ENCODE measurements around the gene PIK3IP1.

The PIK3IP1 gene

GRCh38 chr22:31281733-31282132 is 10.6 kb downstream of the PIK3IP1 start:
- no peak for DNase-seq (ENCODE audit: insufficient read length, low spot score)
- no peak for TF ChIP-seq POU2F2 (IDR thresholded peaks at IDR 0.05; ENCODE audit: low read depth, low read length)
- no peak for TF ChIP-seq POLR2A (IDR thresholded peaks at IDR 0.05; ENCODE audit: low read depth, low read length)
- no peak for TF ChIP-seq SPI1 (IDR thresholded peaks at IDR 0.05; ENCODE audit: low read depth, low read length)
- TF ChIP-seq TAF1 (IDR thresholded peaks at IDR 0.05; ENCODE audit: low read depth, low read length): no peak
- no peak for TF ChIP-seq POLR2AphosphoS5 (IDR thresholded peaks at IDR 0.05; ENCODE audit: low read depth, low read length)
- no peak for TF ChIP-seq PAX5 (IDR thresholded peaks at IDR 0.05; ENCODE audit: insufficient read depth, low read length, severe bottlenecking)
- no peak for FAIRE-seq

GRCh38 chr22:31279821-31280505 is 12.3 kb downstream of the PIK3IP1 start:
- DNase-seq (ENCODE audit: insufficient read length, low spot score) (no peak), FAIRE-seq (no peak)
- TF ChIP-seq POLR2A (IDR thresholded peaks at IDR 0.05; ENCODE audit: low read depth, low read length): no peak
- no peak for TF ChIP-seq PAX5 (IDR thresholded peaks at IDR 0.05; ENCODE audit: insufficient read depth, low read length, severe bottlenecking)
- no peak for TF ChIP-seq TAF1 (IDR thresholded peaks at IDR 0.05; ENCODE audit: low read depth, low read length)
- no peak for TF ChIP-seq POLR2AphosphoS5 (IDR thresholded peaks at IDR 0.05; ENCODE audit: low read depth, low read length)
- TF ChIP-seq POU2F2 (IDR thresholded peaks at IDR 0.05; ENCODE audit: low read depth, low read length): no peak
- no peak for TF ChIP-seq SPI1 (IDR thresholded peaks at IDR 0.05; ENCODE audit: low read depth, low read length)

DNA sequence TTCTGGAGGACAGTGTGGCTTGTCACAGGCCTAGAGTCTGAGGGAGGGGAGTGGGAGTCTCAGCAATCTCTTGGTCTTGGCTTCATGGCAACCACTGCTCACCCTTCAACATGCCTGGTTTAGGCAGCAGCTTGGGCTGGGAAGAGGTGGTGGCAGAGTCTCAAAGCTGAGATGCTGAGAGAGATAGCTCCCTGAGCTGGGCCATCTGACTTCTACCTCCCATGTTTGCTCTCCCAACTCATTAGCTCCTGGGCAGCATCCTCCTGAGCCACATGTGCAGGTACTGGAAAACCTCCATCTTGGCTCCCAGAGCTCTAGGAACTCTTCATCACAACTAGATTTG is 13.0 kb downstream of the PIK3IP1 start:
- DNase-seq (ENCODE audit: insufficient read length, low spot score) (no peak), FAIRE-seq (no peak)
- TF ChIP-seq TAF1 (IDR thresholded peaks at IDR 0.05; ENCODE audit: low read depth, low read length) (no peak), SPI1 (IDR thresholded peaks at IDR 0.05; ENCODE audit: low read depth, low read length) (no peak), PAX5 (IDR thresholded peaks at IDR 0.05; ENCODE audit: insufficient read depth, low read length, severe bottlenecking) (no peak), POLR2A (IDR thresholded peaks at IDR 0.05; ENCODE audit: low read depth, low read length) (no peak), POU2F2 (IDR thresholded peaks at IDR 0.05; ENCODE audit: low read depth, low read length) (no peak)

DNA sequence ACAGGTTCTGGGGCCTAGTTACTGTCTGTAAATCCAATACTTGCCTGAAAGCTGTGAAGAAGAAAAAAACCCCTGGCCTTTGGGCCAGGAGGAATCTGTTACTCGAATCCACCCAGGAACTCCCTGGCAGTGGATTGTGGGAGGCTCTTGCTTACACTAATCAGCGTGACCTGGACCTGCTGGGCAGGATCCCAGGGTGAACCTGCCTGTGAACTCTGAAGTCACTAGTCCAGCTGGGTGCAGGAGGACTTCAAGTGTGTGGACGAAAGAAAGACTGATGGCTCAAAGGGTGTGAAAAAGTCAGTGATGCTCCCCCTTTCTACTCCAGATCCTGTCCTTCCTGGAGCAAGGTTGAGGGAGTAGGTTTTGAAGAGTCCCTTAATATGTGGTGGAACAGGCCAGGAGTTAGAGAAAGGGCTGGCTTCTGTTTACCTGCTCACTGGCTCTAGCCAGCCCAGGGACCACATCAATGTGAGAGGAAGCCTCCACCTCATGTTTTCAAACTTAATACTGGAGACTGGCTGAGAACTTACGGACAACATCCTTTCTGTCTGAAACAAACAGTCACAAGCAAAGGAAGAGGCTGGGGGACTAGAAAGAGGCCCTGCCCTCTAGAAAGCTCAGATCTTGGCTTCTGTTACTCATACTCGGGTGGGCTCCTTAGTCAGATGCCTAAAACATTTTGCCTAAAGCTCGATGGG is 13.5 kb downstream of the PIK3IP1 start:
- TF ChIP-seq SPI1 (IDR thresholded peaks at IDR 0.05; ENCODE audit: low read depth, low read length): no peak
- no peak for TF ChIP-seq POU2F2 (IDR thresholded peaks at IDR 0.05; ENCODE audit: low read depth, low read length)
- TF ChIP-seq POLR2A (IDR thresholded peaks at IDR 0.05; ENCODE audit: low read depth, low read length): no peak
- no peak for TF ChIP-seq POLR2AphosphoS5 (IDR thresholded peaks at IDR 0.05; ENCODE audit: low read depth, low read length)
- no peak for TF ChIP-seq TAF1 (IDR thresholded peaks at IDR 0.05; ENCODE audit: low read depth, low read length)
- no peak for TF ChIP-seq PAX5 (IDR thresholded peaks at IDR 0.05; ENCODE audit: insufficient read depth, low read length, severe bottlenecking)
- DNase-seq (ENCODE audit: insufficient read length, low spot score): no peak
- FAIRE-seq: no peak

GRCh38 chr22:31278151-31278621 is 14.1 kb downstream of the PIK3IP1 start:
- FAIRE-seq (no peak), DNase-seq (ENCODE audit: insufficient read length, low spot score) (no peak)
- no peak for TF ChIP-seq SPI1 (IDR thresholded peaks at IDR 0.05; ENCODE audit: low read depth, low read length)
- no peak for TF ChIP-seq POU2F2 (IDR thresholded peaks at IDR 0.05; ENCODE audit: low read depth, low read length)
- TF ChIP-seq POLR2A (IDR thresholded peaks at IDR 0.05; ENCODE audit: low read depth, low read length): no peak
- TF ChIP-seq PAX5 (IDR thresholded peaks at IDR 0.05; ENCODE audit: insufficient read depth, low read length, severe bottlenecking): no peak
- no peak for TF ChIP-seq TAF1 (IDR thresholded peaks at IDR 0.05; ENCODE audit: low read depth, low read length)

DNA sequence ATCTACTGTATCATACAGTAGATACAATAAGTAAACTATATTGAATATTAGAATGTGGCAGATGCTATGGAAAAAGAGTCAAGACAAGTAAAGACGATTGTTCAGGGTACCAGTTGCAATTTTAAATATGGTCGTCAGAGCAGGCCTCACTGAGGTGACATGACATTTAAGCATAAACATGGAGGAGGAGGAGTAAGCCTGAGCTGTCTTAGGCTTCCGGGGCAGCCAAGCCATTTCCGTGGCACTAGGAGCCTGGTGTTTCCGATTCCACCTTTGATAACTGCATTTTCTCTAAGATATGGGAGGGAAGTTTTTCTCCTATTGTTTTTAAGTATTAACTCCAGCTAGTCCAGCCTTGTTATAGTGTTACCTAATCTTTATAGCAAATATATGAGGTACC is 14.5 kb downstream of the PIK3IP1 start:
- no peak for TF ChIP-seq POU2F2 (IDR thresholded peaks at IDR 0.05; ENCODE audit: low read depth, low read length)
- no peak for TF ChIP-seq TAF1 (IDR thresholded peaks at IDR 0.05; ENCODE audit: low read depth, low read length)
- no peak for TF ChIP-seq POLR2A (IDR thresholded peaks at IDR 0.05; ENCODE audit: low read depth, low read length)
- no peak for TF ChIP-seq SPI1 (IDR thresholded peaks at IDR 0.05; ENCODE audit: low read depth, low read length)
- TF ChIP-seq POLR2AphosphoS5 (IDR thresholded peaks at IDR 0.05; ENCODE audit: low read depth, low read length): no peak
- TF ChIP-seq PAX5 (IDR thresholded peaks at IDR 0.05; ENCODE audit: insufficient read depth, low read length, severe bottlenecking): no peak
- no peak for DNase-seq (ENCODE audit: insufficient read length, low spot score)
- no peak for FAIRE-seq

DNA sequence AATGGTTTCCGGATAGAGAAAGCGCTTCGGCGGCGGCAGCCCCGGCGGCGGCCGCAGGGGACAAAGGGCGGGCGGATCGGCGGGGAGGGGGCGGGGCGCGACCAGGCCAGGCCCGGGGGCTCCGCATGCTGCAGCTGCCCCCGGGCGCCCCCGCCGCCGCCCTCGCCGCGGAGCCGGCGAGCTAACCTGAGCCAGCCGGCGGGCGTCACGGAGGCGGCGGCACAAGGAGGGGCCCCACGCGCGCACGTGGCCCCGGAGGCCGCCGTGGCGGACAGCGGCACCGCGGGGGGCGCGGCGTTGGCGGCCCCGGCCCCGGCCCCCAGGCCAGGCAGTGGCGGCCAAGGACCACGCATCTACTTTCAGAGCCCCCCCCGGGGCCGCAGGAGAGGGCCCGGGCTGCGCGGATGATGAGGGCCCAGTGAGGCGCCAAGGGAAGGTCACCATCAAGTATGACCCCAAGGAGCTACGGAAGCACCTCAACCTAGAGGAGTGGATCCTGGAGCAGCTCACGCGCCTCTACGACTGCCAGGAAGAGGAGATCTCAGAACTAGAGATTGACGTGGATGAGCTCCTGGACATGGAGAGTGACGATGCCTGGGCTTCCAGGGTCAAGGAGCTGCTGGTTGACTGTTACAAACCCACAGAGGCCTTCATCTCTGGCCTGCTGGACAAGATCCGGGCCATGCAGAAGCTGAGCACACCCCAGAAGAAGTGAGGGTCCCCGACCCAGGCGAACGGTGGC is 15.7 kb downstream of the PIK3IP1 start:
- DNase-seq (ENCODE audit: insufficient read length, low spot score) (no peak), FAIRE-seq (no peak)
- TF ChIP-seq TAF1 (IDR thresholded peaks at IDR 0.05; ENCODE audit: low read depth, low read length): no peak
- TF ChIP-seq POLR2A (IDR thresholded peaks at IDR 0.05; ENCODE audit: low read depth, low read length): no peak
- no peak for TF ChIP-seq POU2F2 (IDR thresholded peaks at IDR 0.05; ENCODE audit: low read depth, low read length)
- no peak for TF ChIP-seq SPI1 (IDR thresholded peaks at IDR 0.05; ENCODE audit: low read depth, low read length)
- no peak for TF ChIP-seq PAX5 (IDR thresholded peaks at IDR 0.05; ENCODE audit: insufficient read depth, low read length, severe bottlenecking)

- DNase-seq (ENCODE audit: insufficient read length, low spot score) (no peak), FAIRE-seq (no peak)
- TF ChIP-seq POLR2AphosphoS5 (IDR thresholded peaks at IDR 0.05; ENCODE audit: low read depth, low read length): no peak
- TF ChIP-seq POLR2A (IDR thresholded peaks at IDR 0.05; ENCODE audit: low read depth, low read length): no peak
- no peak for TF ChIP-seq SPI1 (IDR thresholded peaks at IDR 0.05; ENCODE audit: low read depth, low read length)
- TF ChIP-seq TAF1 (IDR thresholded peaks at IDR 0.05; ENCODE audit: low read depth, low read length): no peak
- no peak for TF ChIP-seq PAX5 (IDR thresholded peaks at IDR 0.05; ENCODE audit: insufficient read depth, low read length, severe bottlenecking)
- TF ChIP-seq POU2F2 (IDR thresholded peaks at IDR 0.05; ENCODE audit: low read depth, low read length): no peak
Measured at GRCh38 chr22:31275576-31275975, 16.7 kb downstream of the PIK3IP1 start.

DNA sequence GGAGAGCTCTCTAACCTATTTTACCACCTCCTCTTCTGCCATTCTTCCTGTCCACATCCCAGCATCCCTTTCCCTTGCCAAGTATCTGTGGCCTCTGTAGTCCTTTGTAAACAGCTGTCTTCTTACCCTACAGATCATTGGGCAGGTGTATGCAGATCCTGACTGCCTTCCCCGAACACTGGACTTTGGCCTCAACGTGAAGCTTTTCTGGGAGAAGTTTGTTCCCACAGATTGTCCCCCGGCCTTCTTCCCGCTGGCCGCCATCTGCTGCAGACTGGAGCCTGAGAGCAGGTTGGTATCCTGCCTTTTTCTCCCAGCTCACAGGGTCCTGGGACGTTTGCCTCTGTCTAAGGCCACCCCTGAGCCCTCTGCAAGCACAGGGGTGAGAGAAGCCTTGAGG is 17.3 kb downstream of the PIK3IP1 start:
- FAIRE-seq (no peak), DNase-seq (ENCODE audit: insufficient read length, low spot score) (no peak)
- TF ChIP-seq POU2F2 (IDR thresholded peaks at IDR 0.05; ENCODE audit: low read depth, low read length) (no peak), POLR2A (IDR thresholded peaks at IDR 0.05; ENCODE audit: low read depth, low read length) (no peak), PAX5 (IDR thresholded peaks at IDR 0.05; ENCODE audit: insufficient read depth, low read length, severe bottlenecking) (no peak), TAF1 (IDR thresholded peaks at IDR 0.05; ENCODE audit: low read depth, low read length) (no peak), SPI1 (IDR thresholded peaks at IDR 0.05; ENCODE audit: low read depth, low read length) (no peak), POLR2AphosphoS5 (IDR thresholded peaks at IDR 0.05; ENCODE audit: low read depth, low read length) (no peak)
